Esophagus (tissue), 2 donors: ENCODE data around the gene EIF4EBP2. TPM values are rescaled to one million over a fixed set of nuclear protein-coding genes. Genes with fewer than 3 reads are reported as not detected.

Experiments used
- H3K27ac ChIP-seq, 2 donors: one replicate each; pipeline ENCODE4 v1.5.1; 2013; ENCODE audit warnings: low read depth in 2 of 2, mild to moderate bottlenecking in 2 of 2, inconsistent platforms in 1 of 2, low read length in 1 of 2, moderate library complexity in 1 of 2
- H3K27me3 ChIP-seq, 2 donors: one replicate each; pipeline ENCODE4 v1.6.1; 2013; ENCODE audit warnings: low read length in 2 of 2, control low read depth in 1 of 2, mild to moderate bottlenecking in 1 of 2; ENCODE audit not compliant: insufficient read depth in 2 of 2, control insufficient read depth in 1 of 2
- H3K36me3 ChIP-seq, 2 donors: one replicate each; pipeline ENCODE4 v1.6.1; 2013; ENCODE audit warnings: low read length in 1 of 2; ENCODE audit not compliant: control insufficient read depth in 2 of 2, insufficient read depth in 2 of 2
- H3K4me1 ChIP-seq, 2 donors: one replicate each; pipeline ENCODE4 v1.6.1; 2013; ENCODE audit warnings: low read length in 1 of 2; ENCODE audit not compliant: control insufficient read depth in 2 of 2, insufficient read depth in 2 of 2
- H3K4me3 ChIP-seq, 2 donors: one replicate each; pipeline ENCODE4 v1.5.1; 2013; ENCODE audit warnings: low read length in 2 of 2, mild to moderate bottlenecking in 2 of 2, low read depth in 1 of 2, moderate library complexity in 1 of 2
- H3K9me3 ChIP-seq, 2 donors: one replicate each; pipeline ENCODE4 v1.6.1; 2013; ENCODE audit warnings: mild to moderate bottlenecking in 2 of 2, low read depth in 1 of 2, low read length in 1 of 2, moderate library complexity in 1 of 2; ENCODE audit not compliant: control insufficient read depth in 2 of 2, insufficient read depth in 1 of 2
- WGBS, 2 donors: extraction: QIAGEN DNeasy Blood & Tissue Kit; methylation state at CpG; one replicate each; pipeline ENCODE4 v1.1.7; 2013; 5-methylcytosine and 5-hydroxymethylcytosine counted together
- polyA plus RNA-seq, 2 donors: library from polyadenylated mRNA; stranded (reverse); fragments of 200-250 nt; gene quantifications; one replicate each; pipeline ENCODE4 v1.2.3, GENCODE V29; 2013
- donor health status: healthy with polysubstance abuse.
- donor health status: Bipolar disorder and iron deficiency.

EIF4EBP2 gene
- polyA plus RNA-seq, 2 donors = 18.1 to 18.7 TPM

GRCh38 chr10:70403483-70404035 lies 386 bp upstream of the EIF4EBP2 start:
- Histone ChIP-seq H3K27me3 (no peaks in the 10 kb centered on the region), H3K4me3 (no peak overlapping the region), H3K36me3 (no peaks in the 10 kb centered on the region), H3K27ac (peak overlapping the region in 1 of 2 donors; percentile 47), H3K9me3 (no peaks in the 10 kb centered on the region), H3K4me1 (no peaks in the 10 kb centered on the region)
- WGBS, 2 donors = 3 to 4% methylated on average over 12 of the region's 12 CpGs

DNA sequence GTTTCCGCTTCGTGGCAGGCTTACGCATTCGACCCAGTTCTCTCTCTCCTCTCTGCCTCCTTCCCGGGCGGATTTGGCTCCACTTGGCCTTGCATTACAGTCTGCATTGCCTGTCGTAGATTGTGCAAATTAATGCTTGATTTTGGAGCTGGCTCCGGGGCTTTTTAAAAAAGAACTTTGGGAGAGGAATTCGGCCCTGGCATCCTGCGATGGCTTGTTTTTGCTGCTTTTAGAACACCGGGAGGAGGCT lies 767 bp downstream of the EIF4EBP2 start:
- 1% methylated on average over 11 of the region's 11 CpGs for WGBS, 2 donors
- Histone ChIP-seq H3K9me3 (no peaks in the 10 kb centered on the region), H3K27ac (peak overlapping the region; percentile 94 to 97), H3K4me3 (peak overlapping the region; percentile 81 to 94), H3K27me3 (no peaks in the 10 kb centered on the region), H3K4me1 (no peaks in the 10 kb centered on the region), H3K36me3 (no peaks in the 10 kb centered on the region)

DNA sequence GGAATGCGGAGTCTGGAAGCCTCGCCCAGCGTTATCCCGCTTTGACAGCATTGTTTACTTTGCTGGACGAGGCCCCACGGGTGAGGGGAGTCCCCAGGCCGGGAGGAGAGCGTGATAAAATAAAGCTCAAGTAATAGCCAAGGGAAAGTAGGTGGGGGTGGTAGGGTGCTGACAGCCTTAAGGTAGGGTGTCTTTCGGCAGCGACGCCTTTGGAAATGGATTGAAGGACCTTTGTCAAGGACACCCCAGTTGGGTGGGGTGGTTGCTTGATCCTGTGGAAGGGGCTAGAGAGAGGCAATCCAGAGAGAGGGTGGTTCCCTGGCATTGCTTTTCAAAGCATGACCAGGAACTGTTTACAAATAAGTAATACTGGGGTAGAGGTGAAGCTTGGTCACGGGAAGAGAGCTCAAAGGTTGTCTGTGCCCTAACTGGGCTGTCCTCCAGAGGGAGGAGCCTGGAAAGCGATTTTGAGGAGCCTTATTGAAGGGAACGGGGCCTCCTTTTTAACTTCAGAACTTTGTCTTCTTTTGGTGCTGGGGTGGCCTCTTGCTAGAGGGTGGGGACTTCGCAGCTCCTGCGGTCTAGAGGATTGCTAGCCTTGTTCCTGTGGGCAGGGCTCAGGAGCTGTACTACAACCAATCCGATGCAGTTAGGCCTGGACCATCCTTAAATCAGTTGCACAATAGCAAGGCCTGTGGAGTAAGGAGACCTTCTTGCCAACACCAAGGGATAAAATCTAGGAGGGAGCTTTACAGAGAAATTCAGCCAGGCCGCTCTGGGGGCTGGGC lies 1.3 kb downstream of the EIF4EBP2 start:
- WGBS, 2 donors = 2% methylated on average over 18 of the region's 18 CpGs
- Histone ChIP-seq H3K4me3 (peak overlapping the region; percentile 81 to 94), H3K27me3 (no peaks in the 10 kb centered on the region), H3K9me3 (no peaks in the 10 kb centered on the region), H3K27ac (peak overlapping the region; percentile 94 to 97), H3K4me1 (no peaks in the 10 kb centered on the region), H3K36me3 (no peaks in the 10 kb centered on the region)

GRCh38 chr10:70409772-70410171 lies 5.8 kb downstream of the EIF4EBP2 start:
- Histone ChIP-seq H3K27ac (no peak overlapping the region), H3K36me3 (no peaks in the 10 kb centered on the region), H3K4me1 (no peaks in the 10 kb centered on the region), H3K27me3 (no peaks in the 10 kb centered on the region), H3K9me3 (no peaks in the 10 kb centered on the region), H3K4me3 (no peak overlapping the region)
- 95 to 100% methylated on average over 3 of the region's 3 CpGs for WGBS, 2 donors

DNA sequence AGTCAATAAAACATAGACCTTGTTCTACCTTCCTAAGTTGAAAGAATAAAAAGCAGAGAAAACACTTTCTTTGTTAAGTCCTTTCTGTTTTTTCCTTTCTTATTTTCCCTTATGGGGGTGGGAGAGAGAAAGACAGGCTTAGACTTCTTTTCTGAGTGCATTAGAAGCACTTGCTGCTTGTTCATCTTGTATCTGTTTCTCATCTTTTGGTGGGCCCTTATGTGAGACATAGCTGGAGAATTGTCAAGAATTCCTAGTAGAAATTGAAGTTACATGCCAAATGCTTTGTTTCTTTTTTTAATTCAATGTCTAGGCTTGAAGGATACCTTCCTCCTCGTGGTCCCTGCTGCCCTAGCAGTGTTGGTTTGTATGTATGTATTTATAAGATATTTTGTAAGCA lies 6.7 kb downstream of the EIF4EBP2 start:
- Histone ChIP-seq H3K36me3 (no peaks in the 10 kb centered on the region), H3K4me1 (no peaks in the 10 kb centered on the region), H3K4me3 (no peak overlapping the region), H3K9me3 (no peaks in the 10 kb centered on the region), H3K27me3 (no peaks in the 10 kb centered on the region), H3K27ac (no peak overlapping the region)
- 24 to 45% methylated on average over 1 of the region's 1 CpG for WGBS, 2 donors

DNA sequence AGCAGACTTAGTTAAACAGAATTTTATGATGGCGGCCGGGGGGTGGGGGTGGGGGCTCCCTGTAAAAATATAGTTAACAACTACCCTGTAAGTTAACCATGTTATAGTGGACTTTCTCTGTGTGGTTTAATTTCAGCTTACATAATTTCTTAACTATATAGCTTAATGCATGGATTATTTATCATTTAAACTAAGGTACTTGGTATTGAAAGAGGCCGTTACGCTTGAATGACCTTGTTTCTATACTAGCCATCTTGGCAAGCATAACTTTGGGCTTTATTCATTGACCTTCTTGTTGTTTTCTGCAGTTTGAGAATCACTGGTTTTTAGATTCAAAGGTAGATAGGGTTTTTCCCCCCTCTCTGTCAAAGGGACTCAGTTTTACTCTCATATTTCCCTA lies 8.4 kb downstream of the EIF4EBP2 start:
- no peaks in the 10 kb centered on the region for H3K36me3 ChIP-seq
- no peak overlapping the region for H3K27ac ChIP-seq
- no peaks in the 10 kb centered on the region for H3K9me3 ChIP-seq
- no peaks in the 10 kb centered on the region for H3K27me3 ChIP-seq
- WGBS, 2 donors = 83 to 84% methylated on average over 4 of the region's 4 CpGs
- H3K4me1 ChIP-seq = no peaks in the 10 kb centered on the region
- H3K4me3 ChIP-seq = no peak overlapping the region

GRCh38 chr10:70417568-70417967 lies 13.6 kb downstream of the EIF4EBP2 start:
- Histone ChIP-seq H3K36me3 (peaks cover 9 to 15% of the 10 kb centered on the region in 2 donors), H3K4me3 (no peak overlapping the region), H3K27ac (no peak overlapping the region), H3K4me1 (peaks cover 0 to 2% of the 10 kb centered on the region in 2 donors), H3K27me3 (no peaks in the 10 kb centered on the region), H3K9me3 (no peaks in the 10 kb centered on the region)
- WGBS, 2 donors = 94 to 95% methylated on average over 1 of the region's 1 CpG

DNA sequence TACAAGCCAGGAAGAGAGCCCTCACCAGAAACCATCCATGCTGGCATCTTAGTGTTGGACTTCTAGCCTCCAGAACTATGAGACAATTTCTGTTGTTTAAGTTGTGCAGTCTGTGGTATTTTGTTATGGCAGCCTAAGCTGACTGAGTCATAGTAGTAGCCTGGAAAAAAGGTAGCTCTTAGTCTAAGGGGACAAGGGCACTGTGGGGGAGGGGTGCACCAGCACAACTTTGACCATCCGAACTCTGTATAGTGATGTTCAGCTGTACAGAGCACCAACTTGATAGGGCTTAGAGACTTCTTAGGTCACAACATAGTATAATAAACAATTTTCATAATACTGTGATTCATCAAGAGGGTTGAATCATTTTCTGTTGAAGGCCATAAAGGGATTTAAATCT lies 14.3 kb downstream of the EIF4EBP2 start:
- Histone ChIP-seq H3K27ac (peak overlapping the region; percentile 28 to 42), H3K27me3 (no peaks in the 10 kb centered on the region), H3K9me3 (no peaks in the 10 kb centered on the region), H3K4me3 (no peak overlapping the region), H3K36me3 (peaks cover 9 to 15% of the 10 kb centered on the region in 2 donors), H3K4me1 (peaks cover 0 to 2% of the 10 kb centered on the region in 2 donors)
- 73 to 80% methylated on average over 1 of the region's 1 CpG for WGBS, 2 donors

GRCh38 chr10:70418713-70419112 lies 14.8 kb downstream of the EIF4EBP2 start:
- peaks cover 0 to 2% of the 10 kb centered on the region in 2 donors for H3K4me1 ChIP-seq
- no peak overlapping the region for H3K27ac ChIP-seq
- H3K36me3 ChIP-seq = peaks cover 9 to 15% of the 10 kb centered on the region in 2 donors
- H3K4me3 ChIP-seq = no peak overlapping the region
- no peaks in the 10 kb centered on the region for H3K27me3 ChIP-seq
- no peaks in the 10 kb centered on the region for H3K9me3 ChIP-seq
- 87 to 89% methylated on average over 3 of the region's 3 CpGs for WGBS, 2 donors

- WGBS, 2 donors = 90 to 95% methylated on average over 3 of the region's 3 CpGs
Observed at GRCh38 chr10:70424320-70424719, 20.4 kb downstream of the EIF4EBP2 start.

More at GRCh38 chr10:70424320-70424719, 20.4 kb downstream of the EIF4EBP2 start:
- Histone ChIP-seq H3K9me3 (no peaks in the 10 kb centered on the region), H3K4me3 (no peak overlapping the region), H3K27me3 (no peaks in the 10 kb centered on the region), H3K27ac (no peak overlapping the region), H3K36me3 (peaks cover 18 to 33% of the 10 kb centered on the region in 2 donors), H3K4me1 (no peaks in the 10 kb centered on the region)
